HG03439 (cell line): Measurements from ENCODE around the gene C19orf47.
"Not testable (repeated sequence)": the region's sequence is repeated elsewhere in the genome, so short reads cannot be mapped to it uniquely, and the experiment has no call there.

ENCODE experiments used
- ATAC-seq: cut with Tn5 transposase; IDR thresholded peaks from one replicate; pipeline ENCODE4 v1.9.1; 2021; ENCODE audit warnings: mild to moderate bottlenecking, moderate library complexity; ENCODE audit not compliant: unreplicated experiment

C19orf47 gene

GRCh38 chr19:40377876-40378385 lies 29.7 kb upstream of the C19orf47 start:
- ATAC-seq, result no peak

GRCh38 chr19:40376286-40376862 lies 28.2 kb upstream of the C19orf47 start:
- no peak for ATAC-seq

GRCh38 chr19:40374084-40374483 lies 25.9 kb upstream of the C19orf47 start:
- ATAC-seq, result no peak

GRCh38 chr19:40371802-40372122 lies 23.6 kb upstream of the C19orf47 start:
- ATAC-seq, result no peak

GRCh38 chr19:40370997-40371801 lies 23.0 kb upstream of the C19orf47 start:
- no peak for ATAC-seq

- ATAC-seq, result not testable (repeated sequence)
Measured at GRCh38 chr19:40370253-40370652, 22.1 kb upstream of the C19orf47 start.

- no peak for ATAC-seq
Measured at GRCh38 chr19:40369797-40370196, 21.6 kb upstream of the C19orf47 start.

GRCh38 chr19:40367577-40368434 lies 19.6 kb upstream of the C19orf47 start:
- no peak for ATAC-seq

GRCh38 chr19:40366697-40367561 lies 18.7 kb upstream of the C19orf47 start:
- ATAC-seq, result no peak

- no peak for ATAC-seq
Measured at GRCh38 chr19:40365613-40366401, 17.6 kb upstream of the C19orf47 start.

- ATAC-seq, result no peak
Measured at GRCh38 chr19:40365010-40365409, 16.8 kb upstream of the C19orf47 start.

- ATAC-seq, result no peak
Measured at GRCh38 chr19:40363069-40363468, 14.9 kb upstream of the C19orf47 start.

GRCh38 chr19:40362160-40362559 lies 14.0 kb upstream of the C19orf47 start:
- ATAC-seq, result no peak

- ATAC-seq, result no peak
Measured at GRCh38 chr19:40360708-40361241, 12.6 kb upstream of the C19orf47 start.

- no peak for ATAC-seq
Measured at GRCh38 chr19:40360020-40360707, 12.0 kb upstream of the C19orf47 start.

GRCh38 chr19:40358773-40359172 lies 10.6 kb upstream of the C19orf47 start:
- no peak for ATAC-seq

GRCh38 chr19:40357640-40358039 lies 9.4 kb upstream of the C19orf47 start:
- no peak for ATAC-seq

GRCh38 chr19:40356681-40357595 lies 8.7 kb upstream of the C19orf47 start:
- ATAC-seq, result no peak
